ENCODE measurements around the gene PAQR8.
"Not testable (repeated sequence)": the region's sequence is repeated elsewhere in the genome, so short reads cannot be mapped to it uniquely, and the experiment has no call there.

Gene PAQR8

DNA sequence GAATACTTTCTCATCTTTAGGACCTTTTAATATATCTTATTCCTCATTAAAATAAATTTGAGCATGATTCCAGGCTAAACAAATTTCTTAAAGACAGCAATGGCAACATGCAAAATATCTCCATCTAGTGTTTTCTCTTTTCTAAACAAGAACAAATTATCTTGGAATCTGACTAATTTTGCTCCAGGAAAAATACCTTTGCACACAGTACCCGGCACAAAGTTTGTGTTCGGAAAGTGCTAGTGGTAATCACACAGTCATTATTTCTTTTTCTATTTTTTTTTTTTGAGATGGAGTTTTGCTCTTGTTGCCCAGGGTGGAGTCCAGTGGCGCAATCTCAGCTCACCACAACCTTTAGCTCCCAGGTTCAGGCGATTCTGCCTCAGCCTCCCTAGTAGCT, 50.0 kb downstream of the PAQR8 start:
- no peak for DNase-seq (ENCODE audit: low read depth)

DNA sequence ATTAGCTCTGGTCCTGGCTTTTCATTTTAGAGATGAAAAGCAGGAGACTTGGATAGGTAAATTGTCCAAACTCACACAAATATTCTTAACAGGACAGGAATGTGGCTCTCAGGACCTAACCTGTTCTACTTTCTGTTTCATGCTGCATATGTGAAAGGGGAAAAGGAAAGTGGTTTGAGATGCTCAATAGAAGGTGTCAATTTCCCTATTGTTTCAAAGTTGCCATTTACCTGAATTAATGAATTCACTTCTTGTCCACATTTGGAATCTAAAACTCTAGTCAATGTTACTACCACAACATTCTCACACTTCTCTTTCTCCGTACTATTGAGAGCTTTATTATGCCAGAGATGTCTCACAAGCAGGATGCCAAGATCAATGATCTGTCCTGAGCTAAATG, 53.4 kb downstream of the PAQR8 start:
- no peak for DNase-seq (ENCODE audit: low read depth)

DNA sequence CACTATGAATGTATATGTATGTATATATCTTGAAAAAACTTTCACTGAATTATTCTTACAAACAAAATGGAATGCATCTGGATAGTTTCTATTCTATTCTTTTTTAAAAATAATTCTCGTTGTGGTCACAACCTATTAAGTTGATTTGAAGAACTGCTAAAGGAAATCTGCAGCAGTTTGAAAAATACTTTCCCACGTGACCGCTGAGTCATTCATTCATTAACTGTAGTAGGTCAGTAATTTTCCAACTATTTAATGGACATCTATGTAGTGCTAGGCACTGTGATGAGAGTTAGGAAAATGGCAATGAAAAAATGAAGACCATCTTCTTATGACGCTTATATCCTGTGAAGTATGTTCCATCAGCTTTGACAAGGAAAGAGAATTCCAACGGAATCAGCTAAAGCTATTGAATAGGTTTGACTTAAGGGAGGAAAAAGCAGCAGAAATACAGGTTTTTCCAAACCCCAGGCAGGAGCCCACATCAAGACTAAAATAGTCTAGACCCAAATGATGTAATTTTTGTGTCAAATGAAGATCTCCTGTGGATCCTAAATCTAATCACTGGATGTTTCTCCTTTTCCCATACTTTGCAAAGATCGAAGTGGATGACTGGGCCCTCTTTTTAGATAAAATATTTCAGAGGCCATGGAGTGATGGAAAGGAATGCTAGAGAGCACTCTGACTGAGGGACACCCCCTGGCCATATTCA, 54.1 kb downstream of the PAQR8 start:
- no peak for DNase-seq (ENCODE audit: low read depth)

DNA sequence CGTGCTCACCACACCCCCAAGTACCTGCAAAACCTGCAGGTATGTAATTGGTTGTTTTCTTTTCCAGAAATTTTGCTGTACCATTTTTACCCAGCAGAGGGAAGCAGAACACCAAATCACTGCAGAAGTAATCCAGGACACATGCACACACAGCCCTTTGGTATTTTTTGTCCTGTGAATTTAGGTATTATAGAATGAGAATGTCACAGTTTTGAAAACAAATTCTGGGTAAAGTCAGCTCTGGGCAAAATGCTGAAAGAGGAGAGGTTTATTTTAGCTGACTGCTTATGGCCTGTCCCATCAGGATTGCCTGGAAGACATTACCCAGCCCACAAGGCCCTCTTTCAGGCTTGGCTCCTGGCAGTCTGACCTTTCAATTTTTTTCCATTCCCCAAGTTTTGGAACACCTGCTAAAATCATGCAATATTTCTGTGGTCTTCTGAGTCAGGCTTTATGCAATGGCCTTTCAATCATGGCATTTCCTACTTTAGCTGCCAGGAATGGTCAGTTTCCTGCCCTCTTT, 54.7 kb downstream of the PAQR8 start:
- DNase-seq (ENCODE audit: low read depth), result no peak

DNA sequence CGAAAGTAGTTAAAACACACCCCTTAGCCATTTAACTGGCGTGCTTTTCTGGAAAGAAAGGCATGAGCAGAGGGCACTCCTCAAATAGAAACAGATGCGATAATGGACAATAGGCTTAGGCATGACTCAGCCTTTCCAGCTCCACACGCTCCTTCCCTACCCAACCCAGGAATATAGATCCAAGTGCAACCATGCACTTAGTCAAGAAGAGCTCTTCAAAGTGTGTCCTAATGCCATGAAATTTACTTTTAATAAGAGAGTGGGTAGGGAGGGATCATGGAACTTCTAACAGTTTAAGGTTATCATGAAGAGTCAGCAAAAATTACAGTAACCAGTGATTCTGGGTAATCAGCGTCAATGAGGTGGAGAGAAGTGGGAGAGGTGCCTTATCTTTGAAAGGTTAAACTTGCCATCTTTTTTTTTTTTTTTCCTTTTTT, 55.7 kb downstream of the PAQR8 start:
- no peak for DNase-seq (ENCODE audit: low read depth)

DNA sequence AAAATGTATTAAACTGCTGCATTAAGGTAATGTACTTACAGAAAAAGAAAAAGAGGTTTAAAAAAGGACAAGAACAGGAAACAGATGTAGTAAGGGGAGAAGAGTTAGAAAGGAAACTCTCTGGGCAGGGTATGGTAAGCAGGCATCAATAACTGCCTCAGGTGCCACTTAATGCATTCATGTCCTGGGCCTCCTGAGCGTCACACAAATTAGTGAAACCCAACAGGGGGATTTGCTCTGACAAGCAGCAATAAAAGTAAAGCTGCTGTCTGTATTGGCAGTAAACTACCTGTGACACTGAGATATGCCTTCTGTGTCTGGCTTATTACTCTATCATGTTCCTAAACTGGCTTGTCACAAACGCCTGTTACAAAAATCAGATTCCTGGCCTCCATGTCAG, 56.7 kb downstream of the PAQR8 start:
- DNase-seq (ENCODE audit: low read depth), result no peak

DNA sequence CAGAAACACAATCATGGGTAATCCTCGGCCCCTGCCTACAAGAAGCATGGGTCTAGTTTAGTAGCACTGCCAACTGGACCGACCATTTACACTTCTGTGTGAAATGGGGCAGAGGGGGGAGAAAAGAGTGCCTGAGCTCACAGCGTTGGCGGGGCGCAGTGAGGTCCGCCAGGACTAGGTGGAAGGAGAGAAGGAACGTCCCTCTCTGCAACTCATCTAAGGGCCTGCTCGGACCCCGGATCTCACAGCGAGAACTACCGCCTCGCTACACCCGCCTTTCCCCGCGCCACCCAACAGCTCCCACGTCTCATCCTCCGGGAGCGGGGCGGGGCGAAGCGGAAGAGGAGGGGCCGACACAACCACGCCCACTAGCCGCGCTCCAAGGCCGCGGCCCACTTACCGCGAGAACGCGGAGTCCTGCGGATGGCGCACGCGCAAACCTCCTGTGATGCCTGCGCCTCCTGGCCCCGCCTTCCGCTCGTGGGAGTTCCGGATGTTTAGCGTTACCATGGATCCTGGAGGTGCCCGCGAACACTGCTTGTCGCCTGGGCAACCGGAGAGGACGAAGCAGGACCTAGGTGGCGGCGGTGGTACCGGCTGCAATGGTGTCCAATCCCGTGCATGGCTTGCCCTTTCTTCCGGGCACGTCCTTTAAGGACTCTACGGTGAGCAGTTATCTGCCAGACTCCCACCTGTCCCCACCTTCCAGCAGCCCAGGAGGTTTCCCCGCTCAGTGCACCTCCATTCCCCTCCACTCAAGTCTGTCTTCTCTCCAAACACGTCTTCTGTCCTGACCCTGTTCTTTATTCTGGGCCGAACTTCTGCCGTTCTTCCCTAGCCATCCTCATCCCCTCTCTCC, 58.1 kb downstream of the PAQR8 start, which contains the start of gene EFHC1:
Gene EFHC1 (plus strand): TSS at position 534 of the 859 bp plus-strand sequence. CDS start 69 bp downstream, at position 603.
- peak; percentile 99 for DNase-seq (ENCODE audit: low read depth)

DNA sequence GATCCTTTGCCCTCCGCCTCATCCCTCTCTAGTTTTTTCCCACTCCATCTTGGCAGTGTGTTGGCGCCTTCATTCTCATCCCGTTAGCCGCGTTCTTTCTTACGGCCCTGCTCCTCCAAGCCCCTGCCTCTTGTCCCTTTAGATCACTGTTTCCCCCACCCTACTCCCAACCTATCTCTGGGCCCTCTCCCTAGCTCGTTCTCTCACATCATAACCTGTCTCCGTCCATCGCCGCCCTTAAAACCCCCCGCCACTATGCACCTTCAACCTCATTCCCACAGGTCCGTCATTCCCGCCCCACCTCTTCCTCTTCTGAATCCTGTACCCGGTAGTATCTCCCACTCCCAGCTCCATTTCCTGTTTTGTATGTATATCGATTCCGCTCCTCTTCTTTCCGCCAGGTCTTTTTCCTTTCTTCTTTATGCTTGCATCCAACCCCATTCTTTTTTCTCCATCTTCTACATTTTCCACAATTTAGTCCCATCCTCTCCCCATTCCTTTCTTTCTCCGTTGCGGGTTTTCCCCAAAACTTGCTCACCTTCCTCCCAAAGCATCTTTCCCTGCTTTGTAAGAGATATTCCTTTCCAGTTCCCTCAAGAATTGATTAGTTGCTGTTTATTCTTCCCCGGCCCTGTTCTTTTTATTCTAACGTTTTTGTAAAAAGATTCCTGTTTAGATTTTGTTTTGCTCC, 58.9 kb downstream of the PAQR8 start:
- DNase-seq (ENCODE audit: low read depth), result no peak

DNA sequence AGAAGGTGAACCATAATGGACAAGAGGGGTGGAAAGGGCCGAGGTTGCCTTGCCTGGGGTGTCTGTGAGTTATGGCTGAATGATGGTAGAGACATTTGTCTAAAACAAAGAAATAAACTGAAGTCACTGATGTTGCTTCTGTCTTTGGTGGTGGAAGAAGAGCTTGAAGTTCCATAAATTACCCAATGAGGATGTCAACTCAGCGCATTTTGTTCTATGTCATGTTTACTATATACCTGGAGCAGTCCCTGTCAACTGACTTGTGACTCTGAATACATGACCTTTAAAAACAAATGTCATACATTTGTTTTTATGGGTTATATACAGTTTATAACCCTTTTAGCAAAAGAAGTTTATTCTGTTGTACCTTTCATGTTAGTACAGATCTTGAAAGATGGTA, 60.2 kb downstream of the PAQR8 start:
- no peak for DNase-seq (ENCODE audit: low read depth)

DNA sequence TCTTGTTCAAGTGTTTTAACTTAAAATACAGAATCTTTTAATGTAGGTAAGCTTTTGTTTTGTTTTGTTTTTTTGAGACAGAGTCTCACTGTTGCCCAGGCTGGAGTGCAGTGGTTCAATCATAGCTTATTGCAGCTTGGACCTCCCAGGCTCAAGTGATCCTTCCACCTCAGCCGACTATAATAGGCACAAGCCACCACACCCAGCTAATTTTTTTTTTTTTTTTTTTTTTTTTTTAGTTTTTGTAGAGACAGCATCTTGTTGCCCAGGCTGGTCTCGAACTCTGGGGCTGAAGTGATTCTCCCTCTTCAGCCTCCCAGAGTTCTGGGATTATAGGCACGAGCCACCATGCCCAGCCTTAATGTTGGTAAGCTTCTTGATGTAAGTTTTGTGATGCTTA, 61.5 kb downstream of the PAQR8 start:
- DNase-seq (ENCODE audit: low read depth), result no peak

DNA sequence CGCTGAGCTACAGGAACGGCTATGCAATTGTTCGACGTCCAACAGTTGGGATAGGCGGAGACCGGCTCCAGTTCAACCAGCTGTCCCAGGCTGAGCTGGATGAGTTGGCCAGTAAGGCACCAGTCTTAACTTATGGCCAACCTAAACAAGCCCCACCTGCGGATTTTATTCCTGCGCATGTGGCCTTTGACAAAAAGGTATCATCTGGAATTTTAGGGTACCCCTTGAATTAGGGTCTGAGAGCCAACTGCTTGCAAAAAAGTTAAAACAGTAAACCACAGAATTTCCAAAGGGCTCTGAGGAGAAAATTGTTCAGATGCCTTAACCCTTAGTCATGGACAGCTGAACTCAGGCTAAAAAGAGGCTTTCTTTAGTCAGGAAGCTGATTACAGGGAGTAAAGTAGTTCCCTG, 62.0 kb downstream of the PAQR8 start:
- no peak for DNase-seq (ENCODE audit: low read depth)

DNA sequence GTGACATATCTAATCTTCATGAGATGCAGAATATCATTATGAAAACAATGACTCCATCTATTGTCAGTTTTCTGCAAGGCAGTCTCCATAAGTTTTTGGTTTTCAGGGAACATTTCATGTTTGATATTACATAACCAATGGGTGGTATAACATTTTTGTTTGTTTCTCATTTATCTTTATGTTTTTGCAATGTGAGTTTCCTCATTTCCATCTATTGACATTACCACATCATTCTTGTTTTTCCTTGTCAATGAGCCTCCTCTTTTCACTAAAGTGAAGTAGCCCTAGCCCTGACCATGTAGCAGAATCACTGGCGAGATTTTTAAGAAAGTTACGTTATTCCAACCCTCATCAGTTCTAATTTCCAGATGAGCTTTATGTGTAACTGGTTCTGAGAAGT, 62.6 kb downstream of the PAQR8 start:
- no peak for DNase-seq (ENCODE audit: low read depth)

DNA sequence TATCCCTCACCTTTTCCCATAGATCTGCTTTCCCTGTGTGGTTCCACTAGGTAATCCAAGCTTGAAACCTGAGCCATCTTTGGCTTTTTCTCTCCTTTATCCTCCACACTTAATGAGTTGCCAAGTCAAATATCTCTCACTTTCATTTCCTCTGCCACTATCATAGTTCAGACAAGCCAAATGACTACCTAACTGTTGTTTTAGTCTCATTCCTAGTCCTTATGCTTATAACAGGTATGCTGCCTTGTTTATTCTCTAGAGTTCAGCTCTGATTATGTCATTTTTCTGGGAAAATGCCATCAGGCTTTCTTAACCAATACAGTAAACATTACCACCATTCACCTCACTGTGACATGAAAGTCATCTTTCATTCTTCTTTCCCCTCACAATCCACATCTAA, 64.7 kb downstream of the PAQR8 start:
- no peak for DNase-seq (ENCODE audit: low read depth)

DNA sequence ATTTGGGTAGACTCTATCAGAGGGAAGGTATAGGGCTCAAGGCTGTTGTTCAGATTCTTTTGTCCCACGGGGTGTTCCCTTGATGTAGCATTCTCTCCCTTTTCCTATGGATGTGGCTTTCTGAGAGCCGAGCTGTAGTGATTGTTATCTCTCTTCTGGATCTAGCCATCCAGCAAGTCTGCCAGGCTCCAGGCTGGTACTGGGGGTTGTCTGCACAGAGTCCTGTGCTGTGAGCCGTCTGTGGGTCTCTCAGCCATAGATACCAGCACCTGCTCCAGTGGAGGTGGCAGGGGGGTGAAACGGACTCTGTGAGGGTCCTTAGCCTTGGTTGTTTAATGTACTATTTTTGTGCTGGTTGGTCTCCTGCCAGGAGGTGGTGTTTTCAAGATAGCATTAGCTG, 71.3 kb downstream of the PAQR8 start:
- not testable (repeated sequence) for DNase-seq (ENCODE audit: low read depth)

DNA sequence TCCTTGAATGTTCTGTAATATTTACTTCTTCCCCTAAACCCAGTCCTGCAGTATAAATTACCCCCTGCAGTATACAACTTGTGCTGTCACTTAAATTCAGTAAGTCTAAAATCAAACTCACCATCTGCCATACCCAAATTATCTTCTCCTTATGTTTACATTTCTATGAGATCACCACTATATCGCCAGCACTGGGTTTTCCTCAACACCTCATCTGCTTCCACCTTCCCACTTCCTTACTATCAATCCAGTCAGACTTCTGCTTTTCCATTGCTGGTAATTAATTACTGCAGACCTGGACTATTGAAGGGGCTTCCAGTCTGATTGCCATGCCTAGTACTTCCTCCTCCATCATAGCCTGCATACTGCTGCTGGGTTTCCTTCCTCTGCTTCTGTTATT, 73.4 kb downstream of the PAQR8 start:
- DNase-seq (ENCODE audit: low read depth), result no peak

DNA sequence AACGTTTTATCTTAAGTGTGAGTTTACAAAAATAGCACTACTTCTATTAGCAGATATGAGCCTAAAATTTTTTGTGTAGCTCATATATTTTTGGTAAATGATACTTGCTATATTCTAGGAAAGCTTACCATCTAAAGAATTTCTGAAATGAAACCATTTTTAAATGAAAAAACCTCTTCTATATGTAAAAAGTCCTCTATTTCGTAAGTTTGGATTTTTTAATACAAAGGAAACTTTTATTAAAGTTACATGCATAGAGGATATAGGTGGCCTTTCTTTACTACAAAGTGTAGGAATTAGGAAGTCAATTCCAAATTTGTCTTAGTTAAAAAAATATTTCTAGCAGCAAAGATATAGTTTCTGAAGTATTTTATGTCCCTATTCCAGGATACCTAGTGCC, 77.0 kb downstream of the PAQR8 start:
- DNase-seq (ENCODE audit: low read depth), result no peak

DNA sequence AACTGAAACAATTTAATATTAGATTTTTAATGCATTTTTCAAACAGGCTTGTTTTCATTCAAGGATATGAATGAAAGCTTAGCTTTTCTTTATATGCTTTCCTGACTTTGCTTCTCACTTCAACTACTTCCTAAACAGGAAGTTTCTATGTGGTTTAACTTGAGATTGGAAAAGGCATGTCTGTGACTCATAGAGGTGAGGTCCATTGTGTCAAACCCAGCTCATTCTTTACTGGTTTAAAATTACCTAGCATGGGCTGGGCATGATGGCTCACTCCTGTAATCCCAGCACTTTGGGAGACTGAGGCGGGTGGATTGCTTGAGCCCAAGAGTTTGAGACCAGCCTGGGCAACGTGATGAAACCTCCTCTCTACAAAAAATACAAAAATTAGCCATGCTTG, 92.6 kb downstream of the PAQR8 start:
- DNase-seq (ENCODE audit: low read depth), result no peak

DNA sequence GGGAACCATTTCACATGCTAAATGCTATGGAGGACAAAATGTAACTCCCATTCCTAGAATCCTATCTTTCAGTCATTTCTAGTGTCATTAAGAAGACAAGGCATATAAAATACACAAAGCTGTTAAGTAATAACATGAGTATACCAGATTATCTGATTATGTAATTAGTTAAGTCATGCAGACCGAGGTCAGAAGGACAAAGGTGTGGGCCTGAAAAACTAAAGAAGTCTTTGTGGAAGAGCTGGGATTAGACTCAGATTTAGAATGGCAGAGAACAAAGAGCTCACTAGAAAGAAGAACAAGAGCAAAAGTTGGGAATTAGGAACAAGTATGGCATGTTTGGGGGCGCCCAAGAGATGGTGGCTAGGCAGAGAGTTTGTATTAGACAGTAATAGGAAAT, 95.1 kb downstream of the PAQR8 start:
- no peak for DNase-seq (ENCODE audit: low read depth)

Data from activated T-cell treated with anti-CD3 and anti-CD28 coated beads for 48 hours (primary cell).